IMR-90 (cell line): Measurements from ENCODE around the gene FCHSD2. TPM values are rescaled to one million over a fixed set of nuclear protein-coding genes. Genes with fewer than 3 reads are reported as not detected.

ENCODE experiments used
- ATAC-seq: fragments of 200-7000 bp; cut with Tn5 transposase; 2 replicates; pipeline ENCODE4 v1.9.1; 2020; ENCODE audit warnings: low read depth, mild to moderate bottlenecking, moderate library complexity
- BruUV-seq: library from RNA; stranded (reverse); fragments of 400-500 nt; replicated peaks from 2 replicates; lab custom pipeline; 2021; lab: Mats Ljungman, UMichigan
- CTCF ChIA-PET: fragments of 300-600 bp; formaldehyde crosslinking; extraction: SDS; loops from one replicate; lab custom pipeline; 2021; ENCODE audit warnings: antibody characterized with exemption; lab: Yijun Ruan, JAX
- POLR2A ChIA-PET: fragments of 300-600 bp; sonication (Branson Sonifier 250); formaldehyde crosslinking; loops from one replicate; lab custom pipeline; 2022; ENCODE audit warnings: antibody characterized with exemption; ENCODE audit not compliant: unreplicated experiment; lab: Charles Lee
- DNase-seq: peaks from one replicate; pipeline ENCODE4 v3.0.0; 2013
- H2AFZ ChIP-seq: replicated peaks from 2 replicates; pipeline ENCODE3; 2013; ENCODE audit warnings: low read length, mild to moderate bottlenecking; ENCODE audit not compliant: poor library complexity
- H2AK5ac ChIP-seq: 2 replicates; pipeline ENCODE4 v1.6.1; 2013; ENCODE audit warnings: low read depth, low read length, inconsistent platforms
- H2AK9ac ChIP-seq: replicated peaks from 2 replicates; pipeline ENCODE3; 2013; ENCODE audit warnings: mild to moderate bottlenecking, low read depth, low read length, moderate library complexity; ENCODE audit not compliant: poor library complexity
- H2BK120ac ChIP-seq: 2 replicates; pipeline ENCODE4 v1.6.1; 2013; ENCODE audit warnings: low read depth, low read length, inconsistent platforms
- H2BK15ac ChIP-seq: 3 replicates; pipeline ENCODE4 v1.6.1; 2013; ENCODE audit warnings: low read depth, low read length, inconsistent platforms
- H2BK20ac ChIP-seq: 2 replicates; pipeline ENCODE4 v1.6.1; 2013; ENCODE audit warnings: low read depth, mild to moderate bottlenecking, inconsistent platforms, low read length, moderate library complexity
- H2BK5ac ChIP-seq: 2 replicates; pipeline ENCODE4 v1.6.1; 2013; ENCODE audit warnings: mild to moderate bottlenecking, low read depth, low read length, inconsistent platforms; ENCODE audit not compliant: poor library complexity, severe bottlenecking
- H3K14ac ChIP-seq: replicated peaks from 2 replicates; pipeline ENCODE4 v1.6.1; 2013; ENCODE audit warnings: low read depth, low read length, inconsistent platforms
- H3K18ac ChIP-seq: 2 replicates; pipeline ENCODE4 v1.6.1; 2013; ENCODE audit warnings: low read depth, low read length, control low read depth
- H3K23ac ChIP-seq: 2 replicates; pipeline ENCODE4 v1.6.1; 2013; ENCODE audit warnings: low read depth, low read length, inconsistent platforms
- H3K27ac ChIP-seq: 2 replicates; pipeline ENCODE4 v1.5.1; 2013; ENCODE audit warnings: mild to moderate bottlenecking, control low read depth, low read length; ENCODE audit not compliant: insufficient read depth
- H3K27me3 ChIP-seq: 2 replicates; pipeline ENCODE4 v1.6.1; 2013; ENCODE audit warnings: low read length; ENCODE audit not compliant: control insufficient read depth, insufficient read depth
- H3K36me3 ChIP-seq: 2 replicates; pipeline ENCODE4 v1.6.1; 2013; ENCODE audit warnings: low read length, mixed read lengths; ENCODE audit not compliant: control insufficient read depth, insufficient read depth
- H3K4ac ChIP-seq: 2 replicates; pipeline ENCODE4 v1.6.1; 2013; ENCODE audit warnings: low read depth, low read length, inconsistent platforms
- H3K4me1 ChIP-seq: 2 replicates; pipeline ENCODE4 v1.6.1; 2013; ENCODE audit warnings: low read length, mixed read lengths; ENCODE audit not compliant: control insufficient read depth, insufficient read depth
- H3K4me2 ChIP-seq: 2 replicates; pipeline ENCODE4 v1.6.1; 2013; ENCODE audit warnings: low read depth, mild to moderate bottlenecking, control low read depth, low read length, moderate library complexity
- H3K4me3 ChIP-seq: 2 replicates; pipeline ENCODE4 v1.5.1; 2013; ENCODE audit warnings: low read depth, mild to moderate bottlenecking, control low read depth, low read length, moderate library complexity; ENCODE audit not compliant: insufficient read depth
- H3K56ac ChIP-seq: 2 replicates; pipeline ENCODE4 v1.6.1; 2013; ENCODE audit warnings: low read length, inconsistent platforms; ENCODE audit not compliant: insufficient read depth; ENCODE audit errors: extremely low read depth
- H3K79me1 ChIP-seq, 2 experiments: 2 replicates each; pipeline ENCODE4 v1.6.1; 2013; ENCODE audit warnings: low read length in 2 of 2, inconsistent platforms in 1 of 2, low read depth in 1 of 2
- H3K9ac ChIP-seq: 2 replicates; pipeline ENCODE4 v1.6.1; 2013; ENCODE audit warnings: low read depth, low read length, control low read depth
- H3K9me1 ChIP-seq: 2 replicates; pipeline ENCODE4 v1.6.1; 2013; ENCODE audit warnings: low read length, inconsistent platforms; ENCODE audit not compliant: insufficient read depth
- H3K9me3 ChIP-seq: 2 replicates; pipeline ENCODE4 v1.6.1; 2013; ENCODE audit warnings: low read length; ENCODE audit not compliant: control insufficient read depth, insufficient read depth
- H4K20me1 ChIP-seq: 2 replicates; pipeline ENCODE4 v1.6.1; 2013; ENCODE audit warnings: low read length, inconsistent platforms; ENCODE audit not compliant: insufficient read depth
- H4K5ac ChIP-seq: 2 replicates; pipeline ENCODE4 v1.6.1; 2013; ENCODE audit warnings: mild to moderate bottlenecking, low read depth, low read length, control low read depth
- H4K8ac ChIP-seq, 2 experiments: 2 replicates each; pipeline ENCODE4 v1.6.1; 2013; ENCODE audit warnings: low read depth in 2 of 2, low read length in 2 of 2, control low read depth in 1 of 2, inconsistent platforms in 1 of 2
- H4K91ac ChIP-seq: 2 replicates; pipeline ENCODE4 v1.6.1; 2013; ENCODE audit warnings: low read depth, low read length, inconsistent platforms; ENCODE audit not compliant: insufficient read depth
- RAD21 ChIP-seq: IDR thresholded peaks from 2 replicates; pipeline ENCODE4 v1.6.1; 2012; ENCODE audit warnings: low read length, improper control_type of control experiment
- SMC3 ChIP-seq: fragments of 150-350 bp; IDR thresholded peaks from 2 replicates; pipeline ENCODE4 v1.6.1; 2016; ENCODE audit warnings: low read depth, mild to moderate bottlenecking, antibody characterized with exemption, low read length, moderate library complexity
- WGBS, 2 experiments: methylation state at CpG; one replicate each; pipeline versions ENCODE4 v1.1.5 to v1.1.7; 2013; ENCODE audit warnings: missing lambda C conversion rate in 2 of 2; ENCODE audit not compliant: insufficient read length in 1 of 2; ENCODE audit errors: extremely low coverage in 2 of 2; 5-methylcytosine and 5-hydroxymethylcytosine counted together
- dilution Hi-C: fragments of 300-500 bp; cut with HindIII; formaldehyde crosslinking; loops from one replicate; pipeline ENCODE4 v1.14.3; 2018; ENCODE audit warnings: low sequenced_read_pairs; ENCODE audit not compliant: unreplicated experiment
- in situ Hi-C: fragments of 300-500 bp; cut with MboI; formaldehyde crosslinking; loops from 3 replicates; pipeline ENCODE4 v1.14.3; 2019; ENCODE audit warnings: low sequenced_read_pairs, inconsistent platforms, mixed read lengths
- intact Hi-C: fragments of 100-400 bp; cut with micrococcal nuclease; formaldehyde crosslinking; loops from 2 replicates; pipeline ENCODE4 v1.10.0; 2022
- polyA plus RNA-seq, 3 experiments: library from polyadenylated mRNA; depleted of rRNA; stranded (reverse); fragments of >200 nt; gene quantifications; 2 replicates each; pipeline ENCODE4 v1.2.3, GENCODE V29; 2012; ENCODE audit warnings: low replicate concordance in 1 of 3
- total RNA-seq: library from RNA; depleted of rRNA; stranded (reverse); fragments of >200 nt; gene quantifications from 2 replicates; pipeline ENCODE4 v1.2.3, GENCODE V29; 2012

Gene FCHSD2
- total and polyA plus RNA-seq, 2 of the 4 experiments (the other 2 are of a cell fraction): 5.9 to 18.7 TPM

GRCh38 chr11:73143126-73143838 is 1.2 kb upstream of the FCHSD2 start:
- ChIA-PET POLR2A (interaction anchor here (0.7 to 1.0 kb wide), 2 partner anchors 13 to 15 kb away, joined by 4 to 5 read pairs; no protein-coding TSS in a partner anchor), CTCF (interaction anchor here (0.8 to 1.0 kb wide), 3 partner anchors 35 to 122 kb away, joined by 3 read pairs; no protein-coding TSS in a partner anchor)
- Histone ChIP-seq H4K91ac (peak overlapping the region; percentile 58), H4K5ac (peak overlapping the region; percentile 50), H3K79me1 (peaks cover under 1 to 23% of the 10 kb centered on the region in 2 experiments), H2AK5ac (peak overlapping the region; percentile 18; the same call in 1 of the 2 replicates), H3K9me3 (no peaks in the 10 kb centered on the region), H3K4me3 (peak overlapping the region; percentile 68), H2BK15ac (peak overlapping the region; percentile 42; the same call in 1 of the 3 replicates), H3K4me1 (peaks cover 10% of the 10 kb centered on the region), H3K9me1 (no peaks in the 10 kb centered on the region), H2BK120ac (peak overlapping the region; percentile 80; the same call in 1 of the 2 replicates), H3K18ac (peak overlapping the region; percentile 14), H3K4ac (peak overlapping the region; percentile 89), H3K27me3 (no peaks in the 10 kb centered on the region), H2AFZ (peak overlapping the region; percentile 94), H3K9ac (peak overlapping the region; percentile 35), H4K20me1 (peaks cover 13% of the 10 kb centered on the region), H2BK5ac (peak overlapping the region; percentile 85), H3K14ac (peak overlapping the region; percentile 79), H4K8ac (peak overlapping the region; percentile 84 to 86), H3K36me3 (no peaks in the 10 kb centered on the region), H3K27ac (peak overlapping the region; percentile 64), H3K23ac (peak overlapping the region; percentile 54), H3K4me2 (peak overlapping the region; percentile 74), H3K56ac (peak overlapping the region; percentile 46; the same call in 1 of the 2 replicates), H2AK9ac (peak overlapping the region; percentile 59), H2BK20ac (peak overlapping the region; percentile 83)
- dilution Hi-C loops (no loop called here), in situ Hi-C loops (loop anchor here (10.0 kb wide), 1 partner anchor 418 kb away; no protein-coding TSS in a partner anchor), intact Hi-C loops (no loop called here)
- WGBS, 2 experiments: 0% methylated on average over 4 of the region's 13 CpGs; no CpG with 5 or more reads in 1 of the 2 experiments
- ATAC-seq (no peak), DNase-seq (peak; percentile 58)
- no TSS peak for BruUV-seq
- TF ChIP-seq SMC3 (no peak), RAD21 (no peak)
